K562 (cell line): ENCODE data around the gene NRP1. TPM values are rescaled to one million over a fixed set of nuclear protein-coding genes. Genes with fewer than 3 reads are reported as not detected.

Source experiments
- ATF2 ChIP-seq: sonication (generic); formaldehyde crosslinking; IDR thresholded peaks from 2 replicates; pipeline ENCODE4 v1.8.1; 2022; ENCODE audit warnings: missing genetic modification reagents
- BHLHE40 ChIP-seq: IDR thresholded peaks from 2 replicates; pipeline ENCODE4 v1.6.1; 2011; ENCODE audit warnings: low read length, improper control_type of control experiment
- CHAMP1 ChIP-seq: fragments of 450-650 bp; IDR thresholded peaks from 2 replicates; pipeline ENCODE4 v1.6.1; 2016; ENCODE audit warnings: mild to moderate bottlenecking
- EHMT2 ChIP-seq: fragments of 450-650 bp; IDR thresholded peaks from 2 replicates; pipeline ENCODE4 v1.6.1; 2018; ENCODE audit warnings: antibody characterized with exemption
- KLF10 ChIP-seq: fragments of 250-450 bp; sonication (Bioruptor Pico); IDR thresholded peaks from 2 replicates; pipeline ENCODE4 v1.6.1; 2021; ENCODE audit warnings: matching md5 sums
- PML ChIP-seq: IDR thresholded peaks from 2 replicates; pipeline ENCODE4 v1.6.1; 2012; ENCODE audit warnings: low read length, inconsistent platforms
- POLR2AphosphoS2 ChIP-seq: IDR thresholded peaks from 2 replicates; pipeline ENCODE4 v1.6.1; 2012; ENCODE audit warnings: low read length, improper control_type of control experiment
- ZBTB7A ChIP-seq: IDR thresholded peaks from 2 replicates; pipeline ENCODE4 v1.6.1; 2011; ENCODE audit warnings: low read depth, mild to moderate bottlenecking, low read length, moderate library complexity, borderline replicate concordance; ENCODE audit not compliant: control insufficient read depth
- ZNF140 ChIP-seq: fragments of 250-450 bp; sonication (Bioruptor Pico); IDR thresholded peaks from 2 replicates; pipeline ENCODE4 v1.8.0; 2021; ENCODE audit warnings: moderate library complexity, mild to moderate bottlenecking, inconsistent platforms
- ZNF324 ChIP-seq: fragments of 250-450 bp; sonication (Bioruptor Pico); IDR thresholded peaks from 2 replicates; pipeline ENCODE4 v1.4.0; 2020; ENCODE audit warnings: mild to moderate bottlenecking
- ZNF589 ChIP-seq: fragments of 200-800 bp; sonication (Bioruptor generic); IDR thresholded peaks from 2 replicates; pipeline ENCODE4 v1.6.1; 2016; ENCODE audit warnings: low read depth, missing genetic modification characterization, missing compliant biosample characterization
- ZNF644 ChIP-seq: fragments of 200-800 bp; sonication (Bioruptor generic); IDR thresholded peaks from 2 replicates; pipeline ENCODE4 v1.6.1; 2016; ENCODE audit warnings: low read depth, missing genetic modification characterization, missing compliant biosample characterization
- ZSCAN32 ChIP-seq: fragments of 450-650 bp; formaldehyde crosslinking; IDR thresholded peaks from 2 replicates; pipeline ENCODE4 v1.4.0; 2020; ENCODE audit warnings: mild to moderate bottlenecking, moderate library complexity
- polyA plus RNA-seq, 8 experiments: library from polyadenylated mRNA; depleted of rRNA in 4 of 8; stranded (reverse) in 5 of 8; unstranded in 3 of 8; fragments of >200 nt; fragmentation: Nextera tagmentation in 2 of 8; fragmentation: Illumina TruSeq in 1 of 8; extraction: Ambion mirVana in 2 of 8; extraction: Trizol in 1 of 8; gene quantifications; 2 replicates each; pipeline versions ENCODE4 v1.2.1 to v1.2.3, GENCODE V29; 2011 to 2014; ENCODE audit warnings: inconsistent platforms in 1 of 8, missing spikeins in 1 of 8
- total RNA-seq, 7 experiments: library from RNA; depleted of rRNA in 6 of 7; stranded (reverse); fragments of >200 nt in 6 of 7; fragmentation: Illumina TruSeq in 2 of 7; extraction: Trizol in 2 of 7; gene quantifications; 2 replicates each; pipeline versions ENCODE4 v1.2.1 to v1.2.3, GENCODE V29; 2011 to 2021; ENCODE audit warnings: low replicate concordance in 1 of 7

The NRP1 gene
- total and polyA plus RNA-seq, 9 of the 15 experiments (the other 6 are each of a cell fraction or from before 2014, with no cell fraction given): 0.01 to 0.38 (median 0.04) TPM; not detected in 5

- no peak for TF ChIP-seq CHAMP1
- TF ChIP-seq ZBTB7A: no peak
- TF ChIP-seq ZNF589 (CRISPR knock-in tag): no peak
- TF ChIP-seq PML: no peak
- TF ChIP-seq ZSCAN32 (CRISPR knock-in tag): no peak
- TF ChIP-seq EHMT2: no peak
- TF ChIP-seq ZNF644 (tag): no peak
- TF ChIP-seq ZNF140 (CRISPR knock-in tag): no peak
- TF ChIP-seq POLR2AphosphoS2: no peak
- no peak for TF ChIP-seq KLF10 (CRISPR knock-in tag)
- no peak for TF ChIP-seq BHLHE40
- no peak for TF ChIP-seq ATF2 (CRISPR knock-in tag)
- TF ChIP-seq ZNF324: no peak
Measured at GRCh38 chr10:33254556-33255160, 79.8 kb downstream of the NRP1 start (continued).
